ENCODE results near the gene NASP. TPM values are rescaled to one million over a fixed set of nuclear protein-coding genes. Genes with fewer than 3 reads are reported as not detected.
A peak's percentile ranks its signal among the peaks of the same experiment; 100 is the strongest.

NASP gene
- total and polyA plus RNA-seq, 2 of the 13 experiments (the other 11 are each of a cell fraction or from before 2014, with no cell fraction given) = 132 to 256 TPM

- no peak for TF ChIP-seq ATM (IDR thresholded peaks at IDR 0.05; ENCODE audit: borderline replicate concordance)
- TF ChIP-seq PRDM10 (CRISPR knock-in tag; IDR thresholded peaks at IDR 0.05; ENCODE audit: low read depth) = no peak; the same call in 1 of the 2 replicates
- TF ChIP-seq ZNF101 (CRISPR knock-in tag; IDR thresholded peaks at IDR 0.05; ENCODE audit: borderline replicate concordance, low read depth) = no peak
- peak; percentile 57; the same call in 1 of the 2 replicates for TF ChIP-seq ZNF280D (CRISPR knock-in tag; IDR thresholded peaks at IDR 0.05)
- no peak for TF ChIP-seq MXD4 (CRISPR knock-in tag; IDR thresholded peaks at IDR 0.05)
- TF ChIP-seq HES4 (CRISPR knock-in tag; IDR thresholded peaks at IDR 0.05; ENCODE audit: borderline replicate concordance) = no peak
- no peak for TF ChIP-seq ZNF232 (CRISPR knock-in tag; IDR thresholded peaks at IDR 0.05; ENCODE audit: borderline replicate concordance)
- TF ChIP-seq HOXD1 (CRISPR knock-in tag; IDR thresholded peaks at IDR 0.05) = no peak
- no peak for TF ChIP-seq JUN (CRISPR knock-in tag; IDR thresholded peaks at IDR 0.05)
- TF ChIP-seq ZMYM4 (CRISPR knock-in tag; IDR thresholded peaks at IDR 0.05) = peak; percentile 76
- no peak for TF ChIP-seq ZNF253 (CRISPR knock-in tag; IDR thresholded peaks at IDR 0.05; ENCODE audit: borderline replicate concordance)
- TF ChIP-seq ZC3H4 (CRISPR knock-in tag; IDR thresholded peaks at IDR 0.05; ENCODE audit: borderline replicate concordance) = no peak
- peak; percentile 62; the same call in 1 of the 2 replicates for TF ChIP-seq ZBTB26 (CRISPR knock-in tag; IDR thresholded peaks at IDR 0.05; ENCODE audit: borderline replicate concordance)
- no peak for TF ChIP-seq ZNF333 (CRISPR knock-in tag; IDR thresholded peaks at IDR 0.05; ENCODE audit: borderline replicate concordance)
- no peak for TF ChIP-seq ZHX2 (IDR thresholded peaks at IDR 0.05; ENCODE audit: low read depth)
- no peak for TF ChIP-seq ZHX2 (CRISPR knock-in tag; IDR thresholded peaks at IDR 0.05; ENCODE audit: borderline replicate concordance)
These were observed 41.2 kb upstream of the NASP start (continued) for GRCh38 chr1:45542591-45542990.

Measured in HepG2 (cell line).